HG03439 (cell line): ENCODE data around the gene OTUB2.

Experiments used
- ATAC-seq: cut with Tn5 transposase; IDR thresholded peaks from one replicate; pipeline ENCODE4 v1.9.1; 2021; ENCODE audit warnings: mild to moderate bottlenecking, moderate library complexity; ENCODE audit not compliant: unreplicated experiment

The OTUB2 gene

GRCh38 chr14:94038921-94039629 lies 12.9 kb downstream of the OTUB2 start:
- no peak for ATAC-seq

GRCh38 chr14:94040247-94040646 lies 14.1 kb downstream of the OTUB2 start:
- no peak for ATAC-seq

GRCh38 chr14:94040796-94041195 lies 14.7 kb downstream of the OTUB2 start:
- no peak for ATAC-seq

GRCh38 chr14:94041551-94042346 lies 15.6 kb downstream of the OTUB2 start:
- ATAC-seq = no peak

GRCh38 chr14:94042433-94043091 lies 16.4 kb downstream of the OTUB2 start:
- no peak for ATAC-seq

- no peak for ATAC-seq
Observed at GRCh38 chr14:94043111-94043755, 17.1 kb downstream of the OTUB2 start.

- no peak for ATAC-seq
Observed at GRCh38 chr14:94043756-94044475, 17.8 kb downstream of the OTUB2 start.

GRCh38 chr14:94044476-94045091 lies 18.4 kb downstream of the OTUB2 start:
- no peak for ATAC-seq

- no peak for ATAC-seq
Observed at GRCh38 chr14:94045101-94045500, 19.0 kb downstream of the OTUB2 start.

GRCh38 chr14:94045563-94046345 lies 19.6 kb downstream of the OTUB2 start:
- ATAC-seq = no peak

- ATAC-seq = no peak
Observed at GRCh38 chr14:94046696-94047250, 20.6 kb downstream of the OTUB2 start.

GRCh38 chr14:94047581-94047980 lies 21.4 kb downstream of the OTUB2 start:
- ATAC-seq = no peak

GRCh38 chr14:94048691-94049624 lies 22.8 kb downstream of the OTUB2 start:
- no peak for ATAC-seq

- no peak for ATAC-seq
Observed at GRCh38 chr14:94049625-94050023, 23.5 kb downstream of the OTUB2 start.

GRCh38 chr14:94050231-94050880 lies 24.2 kb downstream of the OTUB2 start:
- no peak for ATAC-seq

GRCh38 chr14:94051115-94051514 lies 25.0 kb downstream of the OTUB2 start:
- no peak for ATAC-seq

- ATAC-seq = no peak
Observed at GRCh38 chr14:94051779-94052178, 25.6 kb downstream of the OTUB2 start.

GRCh38 chr14:94052199-94052598 lies 26.1 kb downstream of the OTUB2 start:
- no peak for ATAC-seq
